Stimulated activated CD4-positive, alpha-beta T cell treated with anti-CD3 and anti-CD28 coated beads, Interleukin-2, amount 100 ng/mL, for 4 hours (primary cell): ENCODE results near the gene GDF10.

Experiments
- DNase-seq: peaks from one replicate; pipeline ENCODE4 v3.0.0-alpha.2; 2020; ENCODE audit warnings: low read depth

Gene GDF10

GRCh38 chr10:47354900-47355299 lies 54.9 kb downstream of the GDF10 start:
- no peak for DNase-seq

GRCh38 chr10:47356708-47357107 lies 56.7 kb downstream of the GDF10 start:
- DNase-seq = no peak

GRCh38 chr10:47357131-47357582 lies 57.2 kb downstream of the GDF10 start:
- DNase-seq = no peak

GRCh38 chr10:47357911-47358310 lies 57.9 kb downstream of the GDF10 start:
- DNase-seq = no peak

- DNase-seq = no peak
Observed at GRCh38 chr10:47358457-47358856, 58.5 kb downstream of the GDF10 start.

- no peak for DNase-seq
Observed at GRCh38 chr10:47359101-47359500, 59.1 kb downstream of the GDF10 start.

- no peak for DNase-seq
Observed at GRCh38 chr10:47359626-47360418, 59.8 kb downstream of the GDF10 start.

- DNase-seq = no peak
Observed at GRCh38 chr10:47360419-47361040, 60.5 kb downstream of the GDF10 start.

GRCh38 chr10:47361293-47361692 lies 61.3 kb downstream of the GDF10 start:
- DNase-seq = no peak

- DNase-seq = no peak
Observed at GRCh38 chr10:47362199-47362598, 62.2 kb downstream of the GDF10 start.
